HEK293 (cell line): Measurements from ENCODE around the gene B4GAT1.

Experiments
- BCL11B ChIP-seq: fragments of 450-650 bp; formaldehyde crosslinking; IDR thresholded peaks from 2 replicates; pipeline ENCODE4 v1.5.1; 2016; ENCODE audit warnings: low read depth, missing biosample characterization, missing genetic modification characterization
- GLI4 ChIP-seq: fragments of 450-650 bp; formaldehyde crosslinking; IDR thresholded peaks from 2 replicates; pipeline ENCODE4 v1.5.1; 2016; ENCODE audit warnings: missing biosample characterization, missing genetic modification characterization
- GLIS2 ChIP-seq: fragments of 450-650 bp; formaldehyde crosslinking; IDR thresholded peaks from 2 replicates; pipeline ENCODE4 v1.5.1; 2016; ENCODE audit warnings: missing biosample characterization, missing genetic modification characterization
- OSR2 ChIP-seq: fragments of 450-650 bp; formaldehyde crosslinking; IDR thresholded peaks from 2 replicates; pipeline ENCODE4 v1.5.1; 2016; ENCODE audit warnings: missing biosample characterization, missing genetic modification characterization
- PBX3 ChIP-seq: sonication (generic); formaldehyde crosslinking; IDR thresholded peaks from 2 replicates; pipeline ENCODE4 v1.8.1; 2022; ENCODE audit warnings: mild to moderate bottlenecking, moderate library complexity, missing genetic modification reagents
- PRDM1 ChIP-seq: fragments of 450-650 bp; formaldehyde crosslinking; IDR thresholded peaks from 2 replicates; pipeline ENCODE4; 2016; ENCODE audit warnings: missing biosample characterization, missing genetic modification characterization
- REPIN1 ChIP-seq: fragments of 450-650 bp; formaldehyde crosslinking; IDR thresholded peaks from 2 replicates; pipeline ENCODE4 v1.5.1; 2017; ENCODE audit warnings: missing biosample characterization, missing genetic modification characterization, low read depth
- SETDB1 ChIP-seq: IDR thresholded peaks from one replicate; pipeline ENCODE4 v1.6.1; 2017; ENCODE audit warnings: mild to moderate bottlenecking, low read length, moderate library complexity, mixed read lengths; ENCODE audit not compliant: insufficient read length
- ZBTB44 ChIP-seq: fragments of 450-650 bp; IDR thresholded peaks from 2 replicates; pipeline ENCODE4 v1.5.1; 2018; ENCODE audit warnings: missing biosample characterization, mild to moderate bottlenecking, missing genetic modification characterization
- ZBTB6 ChIP-seq: fragments of 450-650 bp; formaldehyde crosslinking; IDR thresholded peaks from 2 replicates; pipeline ENCODE4 v1.5.1; 2017; ENCODE audit warnings: missing biosample characterization, missing genetic modification characterization
- ZFP3 ChIP-seq: fragments of 450-650 bp; formaldehyde crosslinking; IDR thresholded peaks from 2 replicates; pipeline ENCODE4 v1.5.1; 2016; ENCODE audit warnings: low read depth, missing biosample characterization, missing genetic modification characterization
- ZNF112 ChIP-seq: fragments of 450-650 bp; formaldehyde crosslinking; IDR thresholded peaks from 2 replicates; pipeline ENCODE4 v1.5.0; 2017; ENCODE audit warnings: missing biosample characterization, missing genetic modification characterization
- ZNF132 ChIP-seq: fragments of 450-650 bp; formaldehyde crosslinking; IDR thresholded peaks from 2 replicates; pipeline ENCODE4 v1.5.1; 2017; ENCODE audit warnings: missing biosample characterization, missing genetic modification characterization, borderline replicate concordance
- ZNF157 ChIP-seq: fragments of 450-650 bp; formaldehyde crosslinking; IDR thresholded peaks from 2 replicates; pipeline ENCODE4 v1.5.1; 2016; ENCODE audit warnings: missing biosample characterization, missing genetic modification characterization
- ZNF174 ChIP-seq: fragments of 450-650 bp; formaldehyde crosslinking; IDR thresholded peaks from 2 replicates; pipeline ENCODE4 v1.5.0; 2017; ENCODE audit warnings: missing biosample characterization, mild to moderate bottlenecking, missing genetic modification characterization
- ZNF18 ChIP-seq: fragments of 450-650 bp; formaldehyde crosslinking; IDR thresholded peaks from 2 replicates; pipeline ENCODE4 v1.5.1; 2016; ENCODE audit warnings: missing biosample characterization, missing genetic modification characterization
- ZNF391 ChIP-seq: fragments of 450-650 bp; formaldehyde crosslinking; IDR thresholded peaks from 2 replicates; pipeline ENCODE4 v1.5.1; 2016; ENCODE audit warnings: low read depth, missing biosample characterization, missing genetic modification characterization, borderline replicate concordance
- ZNF398 ChIP-seq: fragments of 450-650 bp; formaldehyde crosslinking; IDR thresholded peaks from 2 replicates; pipeline ENCODE4 v1.5.1; 2017; ENCODE audit warnings: missing biosample characterization, missing genetic modification characterization
- ZNF48 ChIP-seq: fragments of 450-650 bp; formaldehyde crosslinking; IDR thresholded peaks from 2 replicates; pipeline ENCODE4 v1.5.1; 2016; ENCODE audit warnings: missing biosample characterization, missing genetic modification characterization
- ZNF610 ChIP-seq: fragments of 450-650 bp; formaldehyde crosslinking; IDR thresholded peaks from 2 replicates; pipeline ENCODE4 v1.5.1; 2016; ENCODE audit warnings: missing biosample characterization, missing genetic modification characterization, borderline replicate concordance
- ZNF639 ChIP-seq: fragments of 450-650 bp; formaldehyde crosslinking; IDR thresholded peaks from 2 replicates; pipeline ENCODE4 v1.5.1; 2016; ENCODE audit warnings: missing biosample characterization, missing genetic modification characterization
- ZNF792 ChIP-seq: fragments of 450-650 bp; formaldehyde crosslinking; IDR thresholded peaks from 2 replicates; pipeline ENCODE4 v1.5.1; 2016; ENCODE audit warnings: missing biosample characterization, missing genetic modification characterization
- ZNF837 ChIP-seq: fragments of 450-650 bp; formaldehyde crosslinking; IDR thresholded peaks from 2 replicates; pipeline ENCODE4 v1.5.1; 2016; ENCODE audit warnings: missing biosample characterization, missing genetic modification characterization
- TF ChIP-seq, protein P1 (sequence below): fragments of 450-650 bp; formaldehyde crosslinking; optimal IDR thresholded peaks from 2 replicates; pipeline ENCODE3; 2016; ENCODE audit warnings: missing biosample characterization, mild to moderate bottlenecking, missing genetic modification characterization
- TF ChIP-seq, protein P2 (sequence below): fragments of 450-650 bp; formaldehyde crosslinking; IDR thresholded peaks from 2 replicates; pipeline ENCODE4 v1.5.1; 2016; ENCODE audit warnings: missing biosample characterization, missing genetic modification characterization

Gene B4GAT1

DNA sequence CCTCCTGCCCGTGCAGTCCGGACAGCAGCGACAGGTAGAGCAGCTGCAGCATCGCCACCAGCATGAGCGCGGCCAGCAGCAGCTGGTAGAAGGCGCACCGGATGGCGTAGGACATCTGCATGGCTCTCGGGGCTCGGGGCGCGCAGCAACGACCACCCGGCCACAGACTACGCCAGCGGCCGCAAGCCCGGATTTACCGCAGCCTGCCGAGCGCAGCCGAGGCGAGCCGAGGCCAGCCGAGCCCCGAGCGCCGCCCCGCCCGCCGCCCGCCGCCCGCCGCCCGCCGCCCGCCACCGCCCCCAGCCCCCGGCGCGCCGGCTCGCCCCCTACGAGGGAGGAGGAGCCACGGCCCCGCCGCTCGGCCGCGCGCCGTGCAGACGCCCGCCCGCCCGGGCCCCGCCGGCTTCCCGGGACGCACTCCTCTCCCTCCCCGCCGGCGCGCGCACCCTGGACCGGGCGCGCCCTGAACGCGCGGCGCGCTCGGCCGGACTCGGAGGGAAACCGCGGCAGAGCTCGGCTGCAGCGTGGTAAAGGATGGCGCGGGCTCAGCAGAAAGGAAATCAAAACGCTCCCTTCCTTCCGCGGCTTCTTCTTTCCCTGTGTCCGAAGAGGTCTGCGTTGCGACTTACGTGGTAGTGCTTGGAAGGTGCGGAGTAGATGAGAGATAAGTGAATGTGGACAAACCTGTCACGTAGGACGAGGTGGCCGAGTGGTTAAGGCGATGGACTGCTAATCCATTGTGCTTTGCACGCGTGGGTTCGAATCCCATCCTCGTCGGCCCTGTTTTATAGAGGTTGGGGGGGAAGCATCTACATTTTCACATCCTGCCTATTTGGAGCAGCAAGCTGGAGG is at the start of gene B4GAT1 (continued):
- TF ChIP-seq ZNF639 (tag by site-specific recombination): peak; percentile 48; the same call in 1 of the 2 replicates
- peak; percentile 33; the same call in 1 of the 2 replicates for TF ChIP-seq GLIS2
- TF ChIP-seq PBX3 (CRISPR knock-in tag): no peak; the same call in 1 of the 2 replicates
- no peak for TF ChIP-seq ZNF112 (tag by site-specific recombination)
- peak; percentile 59 for TF ChIP-seq ZNF398 (tag by site-specific recombination)
- TF ChIP-seq ZNF18 (tag by site-specific recombination): no peak
- TF ChIP-seq ZNF132 (tag by site-specific recombination): no peak
- TF ChIP-seq ZBTB44 (tag by site-specific recombination): no peak
- TF ChIP-seq, protein P1, sequence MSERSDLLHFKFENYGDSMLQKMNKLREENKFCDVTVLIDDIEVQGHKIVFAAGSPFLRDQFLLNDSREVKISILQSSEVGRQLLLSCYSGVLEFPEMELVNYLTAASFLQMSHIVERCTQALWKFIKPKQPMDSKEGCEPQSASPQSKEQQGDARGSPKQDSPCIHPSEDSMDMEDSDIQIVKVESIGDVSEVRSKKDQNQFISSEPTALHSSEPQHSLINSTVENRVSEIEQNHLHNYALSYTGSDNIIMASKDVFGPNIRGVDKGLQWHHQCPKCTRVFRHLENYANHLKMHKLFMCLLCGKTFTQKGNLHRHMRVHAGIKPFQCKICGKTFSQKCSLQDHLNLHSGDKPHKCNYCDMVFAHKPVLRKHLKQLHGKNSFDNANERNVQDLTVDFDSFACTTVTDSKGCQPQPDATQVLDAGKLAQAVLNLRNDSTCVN: peak; percentile 86
- TF ChIP-seq ZNF610: no peak
- TF ChIP-seq, protein P2, sequence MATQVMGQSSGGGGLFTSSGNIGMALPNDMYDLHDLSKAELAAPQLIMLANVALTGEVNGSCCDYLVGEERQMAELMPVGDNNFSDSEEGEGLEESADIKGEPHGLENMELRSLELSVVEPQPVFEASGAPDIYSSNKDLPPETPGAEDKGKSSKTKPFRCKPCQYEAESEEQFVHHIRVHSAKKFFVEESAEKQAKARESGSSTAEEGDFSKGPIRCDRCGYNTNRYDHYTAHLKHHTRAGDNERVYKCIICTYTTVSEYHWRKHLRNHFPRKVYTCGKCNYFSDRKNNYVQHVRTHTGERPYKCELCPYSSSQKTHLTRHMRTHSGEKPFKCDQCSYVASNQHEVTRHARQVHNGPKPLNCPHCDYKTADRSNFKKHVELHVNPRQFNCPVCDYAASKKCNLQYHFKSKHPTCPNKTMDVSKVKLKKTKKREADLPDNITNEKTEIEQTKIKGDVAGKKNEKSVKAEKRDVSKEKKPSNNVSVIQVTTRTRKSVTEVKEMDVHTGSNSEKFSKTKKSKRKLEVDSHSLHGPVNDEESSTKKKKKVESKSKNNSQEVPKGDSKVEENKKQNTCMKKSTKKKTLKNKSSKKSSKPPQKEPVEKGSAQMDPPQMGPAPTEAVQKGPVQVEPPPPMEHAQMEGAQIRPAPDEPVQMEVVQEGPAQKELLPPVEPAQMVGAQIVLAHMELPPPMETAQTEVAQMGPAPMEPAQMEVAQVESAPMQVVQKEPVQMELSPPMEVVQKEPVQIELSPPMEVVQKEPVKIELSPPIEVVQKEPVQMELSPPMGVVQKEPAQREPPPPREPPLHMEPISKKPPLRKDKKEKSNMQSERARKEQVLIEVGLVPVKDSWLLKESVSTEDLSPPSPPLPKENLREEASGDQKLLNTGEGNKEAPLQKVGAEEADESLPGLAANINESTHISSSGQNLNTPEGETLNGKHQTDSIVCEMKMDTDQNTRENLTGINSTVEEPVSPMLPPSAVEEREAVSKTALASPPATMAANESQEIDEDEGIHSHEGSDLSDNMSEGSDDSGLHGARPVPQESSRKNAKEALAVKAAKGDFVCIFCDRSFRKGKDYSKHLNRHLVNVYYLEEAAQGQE (tag by site-specific recombination): 0 out of 2 replicates have a peak, but pooled peaks have one; percentile 15
- TF ChIP-seq SETDB1: no peak
- no peak for TF ChIP-seq ZFP3 (tag by site-specific recombination)
- TF ChIP-seq ZNF792 (tag by site-specific recombination): no peak
- peak; percentile 99 for TF ChIP-seq ZNF391 (tag by site-specific recombination)
- TF ChIP-seq ZNF157 (tag by site-specific recombination): no peak
- TF ChIP-seq ZNF48 (tag by site-specific recombination): no peak
- no peak for TF ChIP-seq ZBTB6 (tag by site-specific recombination)
- no peak for TF ChIP-seq PRDM1 (tag by site-specific recombination)
- no peak for TF ChIP-seq ZNF837 (tag by site-specific recombination)
- 0 out of 2 replicates have a peak, but pooled peaks have one; percentile 26 for TF ChIP-seq GLI4 (tag by site-specific recombination)
- no peak for TF ChIP-seq ZNF174
- TF ChIP-seq OSR2 (tag by site-specific recombination): no peak
- TF ChIP-seq REPIN1 (tag by site-specific recombination): 0 out of 2 replicates have a peak, but pooled peaks have one; percentile 70
- no peak for TF ChIP-seq BCL11B (tag by site-specific recombination)
